ENCODE data around the gene ZNF407.

The ZNF407 gene

GRCh38 chr18:74849301-74849700, 251.6 kb downstream of the ZNF407 start:
- DNase-seq = no peak
- H3K9ac ChIP-seq (ENCODE audit: low read length) = no peak overlapping the region
- H3K4me3 ChIP-seq (ENCODE audit: low read length) = no peak overlapping the region
- no peak overlapping the region for H3K4me2 ChIP-seq (ENCODE audit: low read depth, low read length)
- H3K27ac ChIP-seq (ENCODE audit: low read length) = no peak overlapping the region
- TF ChIP-seq CTCF (IDR thresholded peaks at IDR 0.05; ENCODE audit: low read length) = no peak
- TF ChIP-seq EZH2phosphoT487 (IDR thresholded peaks at IDR 0.05; ENCODE audit: low read length) = no peak
- TF ChIP-seq EZH2 (optimal IDR thresholded peaks at IDR 0.05; ENCODE audit: low read depth, low read length) = no peak
- no peaks in the 10 kb centered on the region for H3K9me3 ChIP-seq (replicated peaks; ENCODE audit: insufficient read depth, low read length)
- H3K79me2 ChIP-seq (ENCODE audit: low read length) = no peaks in the 10 kb centered on the region
- H3K27me3 ChIP-seq (replicated peaks; ENCODE audit: insufficient read depth, low read length) = no peaks in the 10 kb centered on the region
- no peaks in the 10 kb centered on the region for H3K9me2 ChIP-seq (replicated peaks; ENCODE audit: insufficient read depth, low read length)
- H3K36me3 ChIP-seq (replicated peaks; ENCODE audit: insufficient read depth, low read length) = no peaks in the 10 kb centered on the region
- no peak overlapping the region for H2AFZ ChIP-seq (ENCODE audit: low read length)
- H3F3A ChIP-seq (ENCODE audit: insufficient read depth, low read length) = no peaks in the 10 kb centered on the region
- H3K4me1 ChIP-seq (ENCODE audit: low read length) = no peaks in the 10 kb centered on the region
- no peaks in the 10 kb centered on the region for H4K20me1 ChIP-seq (ENCODE audit: insufficient read depth, low read length)

- Histone ChIP-seq H4K20me1 (ENCODE audit: insufficient read depth, low read length) (no peaks in the 10 kb centered on the region), H3K4me2 (ENCODE audit: low read depth, low read length) (no peak overlapping the region), H3F3A (ENCODE audit: insufficient read depth, low read length) (no peaks in the 10 kb centered on the region), H3K4me3 (ENCODE audit: low read length) (no peak overlapping the region), H3K9me2 (replicated peaks; ENCODE audit: insufficient read depth, low read length) (no peaks in the 10 kb centered on the region), H3K4me1 (ENCODE audit: low read length) (no peaks in the 10 kb centered on the region), H3K79me2 (ENCODE audit: low read length) (no peaks in the 10 kb centered on the region), H3K36me3 (replicated peaks; ENCODE audit: insufficient read depth, low read length) (no peaks in the 10 kb centered on the region), H3K9ac (ENCODE audit: low read length) (no peak overlapping the region), H3K27ac (ENCODE audit: low read length) (no peak overlapping the region), H3K27me3 (replicated peaks; ENCODE audit: insufficient read depth, low read length) (no peaks in the 10 kb centered on the region), H2AFZ (ENCODE audit: low read length) (no peak overlapping the region), H3K9me3 (replicated peaks; ENCODE audit: insufficient read depth, low read length) (no peaks in the 10 kb centered on the region)
- TF ChIP-seq EZH2 (optimal IDR thresholded peaks at IDR 0.05; ENCODE audit: low read depth, low read length) = no peak
- no peak for DNase-seq
These were observed 258.8 kb downstream of the ZNF407 start for GRCh38 chr18:74856434-74856833.

GRCh38 chr18:74856928-74857327, 259.3 kb downstream of the ZNF407 start:
- no peaks in the 10 kb centered on the region for H3K79me2 ChIP-seq (ENCODE audit: low read length)
- no peak overlapping the region for H2AFZ ChIP-seq (ENCODE audit: low read length)
- no peaks in the 10 kb centered on the region for H3K4me1 ChIP-seq (ENCODE audit: low read length)
- H3K27me3 ChIP-seq (replicated peaks; ENCODE audit: insufficient read depth, low read length) = no peaks in the 10 kb centered on the region
- no peaks in the 10 kb centered on the region for H4K20me1 ChIP-seq (ENCODE audit: insufficient read depth, low read length)
- no peaks in the 10 kb centered on the region for H3K9me2 ChIP-seq (replicated peaks; ENCODE audit: insufficient read depth, low read length)
- no peak overlapping the region for H3K9ac ChIP-seq (ENCODE audit: low read length)
- TF ChIP-seq EZH2phosphoT487 (IDR thresholded peaks at IDR 0.05; ENCODE audit: low read length) (no peak), CTCF (IDR thresholded peaks at IDR 0.05; ENCODE audit: low read length) (no peak), EZH2 (optimal IDR thresholded peaks at IDR 0.05; ENCODE audit: low read depth, low read length) (no peak)
- H3K27ac ChIP-seq (ENCODE audit: low read length) = no peak overlapping the region
- no peak overlapping the region for H3K4me3 ChIP-seq (ENCODE audit: low read length)
- no peaks in the 10 kb centered on the region for H3K9me3 ChIP-seq (replicated peaks; ENCODE audit: insufficient read depth, low read length)
- H3F3A ChIP-seq (ENCODE audit: insufficient read depth, low read length) = no peaks in the 10 kb centered on the region
- DNase-seq = no peak
- H3K36me3 ChIP-seq (replicated peaks; ENCODE audit: insufficient read depth, low read length) = no peaks in the 10 kb centered on the region
- H3K4me2 ChIP-seq (ENCODE audit: low read depth, low read length) = no peak overlapping the region

GRCh38 chr18:74857901-74858300, 260.2 kb downstream of the ZNF407 start:
- no peaks in the 10 kb centered on the region for H3K36me3 ChIP-seq (replicated peaks; ENCODE audit: insufficient read depth, low read length)
- no peak for DNase-seq
- no peak overlapping the region for H3K9ac ChIP-seq (ENCODE audit: low read length)
- TF ChIP-seq EZH2phosphoT487 (IDR thresholded peaks at IDR 0.05; ENCODE audit: low read length) = no peak
- no peak for TF ChIP-seq CTCF (IDR thresholded peaks at IDR 0.05; ENCODE audit: low read length)
- no peak for TF ChIP-seq EZH2 (optimal IDR thresholded peaks at IDR 0.05; ENCODE audit: low read depth, low read length)
- no peaks in the 10 kb centered on the region for H3K9me2 ChIP-seq (replicated peaks; ENCODE audit: insufficient read depth, low read length)
- no peak overlapping the region for H2AFZ ChIP-seq (ENCODE audit: low read length)
- no peaks in the 10 kb centered on the region for H3K79me2 ChIP-seq (ENCODE audit: low read length)
- H3K4me3 ChIP-seq (ENCODE audit: low read length) = no peak overlapping the region
- H3K27ac ChIP-seq (ENCODE audit: low read length) = no peak overlapping the region
- no peaks in the 10 kb centered on the region for H3F3A ChIP-seq (ENCODE audit: insufficient read depth, low read length)
- H3K4me2 ChIP-seq (ENCODE audit: low read depth, low read length) = no peak overlapping the region
- no peaks in the 10 kb centered on the region for H3K9me3 ChIP-seq (replicated peaks; ENCODE audit: insufficient read depth, low read length)
- no peaks in the 10 kb centered on the region for H3K27me3 ChIP-seq (replicated peaks; ENCODE audit: insufficient read depth, low read length)
- no peaks in the 10 kb centered on the region for H3K4me1 ChIP-seq (ENCODE audit: low read length)
- H4K20me1 ChIP-seq (ENCODE audit: insufficient read depth, low read length) = no peaks in the 10 kb centered on the region

Measured in MM.1S (cell line).